WTC11 (cell line): Measurements from ENCODE around the gene CBX2.

Experiments
- ETV6 ChIP-seq: sonication (generic); formaldehyde crosslinking; IDR thresholded peaks from 2 replicates; pipeline ENCODE4 v1.8.1; 2022; ENCODE audit warnings: mild to moderate bottlenecking, missing genetic modification reagents
- IRF2 ChIP-seq: sonication (generic); formaldehyde crosslinking; IDR thresholded peaks from 2 replicates; pipeline ENCODE4 v1.8.0; 2022; ENCODE audit warnings: low read depth, missing genetic modification reagents, borderline replicate concordance
- NFYB ChIP-seq: sonication (generic); formaldehyde crosslinking; conservative IDR thresholded peaks from 2 replicates; pipeline ENCODE4 v1.8.0; 2022; ENCODE audit warnings: low read depth, missing genetic modification reagents
- NR3C1 ChIP-seq: sonication (generic); formaldehyde crosslinking; conservative IDR thresholded peaks from 2 replicates; pipeline ENCODE4 v1.8.1; 2023; ENCODE audit warnings: low read depth, mild to moderate bottlenecking, missing genetic modification reagents
- TCF7 ChIP-seq: sonication (generic); formaldehyde crosslinking; IDR thresholded peaks from 2 replicates; pipeline ENCODE4 v1.8.0; 2022; ENCODE audit warnings: mild to moderate bottlenecking, low read depth, missing genetic modification reagents, moderate library complexity
- ZNF121 ChIP-seq: sonication (generic); formaldehyde crosslinking; IDR thresholded peaks from 2 replicates; pipeline ENCODE4 v1.8.0; 2023; ENCODE audit warnings: missing genetic modification reagents
- TF ChIP-seq, protein P1 (sequence below): fragments of 200-600 bp; IDR thresholded peaks from 2 replicates; pipeline ENCODE4 v1.8.0; 2022; ENCODE audit warnings: antibody characterized with exemption
- TF ChIP-seq, protein P2 (sequence below): fragments of 250-450 bp; sonication (Bioruptor Pico); IDR thresholded peaks from 2 replicates; pipeline ENCODE4 v2.1.2; 2022; ENCODE audit warnings: mild to moderate bottlenecking, moderate library complexity
- TF ChIP-seq, protein P3 (sequence below): sonication (generic); formaldehyde crosslinking; IDR thresholded peaks from 2 replicates; pipeline ENCODE4 v1.8.1; 2022; ENCODE audit warnings: missing genetic modification reagents, borderline replicate concordance
- TF ChIP-seq, protein P4 (sequence below): sonication (generic); formaldehyde crosslinking; IDR thresholded peaks from 2 replicates; pipeline ENCODE4 v1.8.1; 2022; ENCODE audit warnings: low read depth, missing genetic modification reagents, borderline replicate concordance
- TF ChIP-seq, protein P5 (sequence below): sonication (generic); formaldehyde crosslinking; IDR thresholded peaks from 2 replicates; pipeline ENCODE4 v1.8.1; 2022; ENCODE audit warnings: low read depth, mild to moderate bottlenecking, moderate library complexity, missing genetic modification reagents, borderline replicate concordance

DNA sequence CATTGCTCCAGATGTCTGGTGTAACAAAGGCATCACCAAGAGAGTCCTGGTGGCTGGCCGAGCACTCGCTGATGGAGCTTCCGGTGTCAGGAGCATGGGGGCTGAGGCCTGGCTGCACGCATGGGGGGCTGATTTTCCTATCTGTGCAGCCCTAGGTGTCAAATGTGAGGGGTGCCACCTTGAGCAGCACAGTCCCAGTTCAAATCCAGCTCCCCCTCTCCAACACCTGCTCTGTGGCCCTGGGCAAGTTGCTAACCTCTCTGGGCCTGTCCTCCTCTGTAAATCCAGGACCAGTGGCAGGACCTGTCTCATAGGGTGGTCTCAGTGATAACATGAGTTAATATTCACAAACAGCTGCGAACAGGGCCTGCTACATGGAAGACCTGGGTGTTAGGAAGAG is 34.3 kb upstream of the CBX2 start:
- no peak for TF ChIP-seq ZNF121 (CRISPR knock-in tag)
- TF ChIP-seq, protein P1, sequence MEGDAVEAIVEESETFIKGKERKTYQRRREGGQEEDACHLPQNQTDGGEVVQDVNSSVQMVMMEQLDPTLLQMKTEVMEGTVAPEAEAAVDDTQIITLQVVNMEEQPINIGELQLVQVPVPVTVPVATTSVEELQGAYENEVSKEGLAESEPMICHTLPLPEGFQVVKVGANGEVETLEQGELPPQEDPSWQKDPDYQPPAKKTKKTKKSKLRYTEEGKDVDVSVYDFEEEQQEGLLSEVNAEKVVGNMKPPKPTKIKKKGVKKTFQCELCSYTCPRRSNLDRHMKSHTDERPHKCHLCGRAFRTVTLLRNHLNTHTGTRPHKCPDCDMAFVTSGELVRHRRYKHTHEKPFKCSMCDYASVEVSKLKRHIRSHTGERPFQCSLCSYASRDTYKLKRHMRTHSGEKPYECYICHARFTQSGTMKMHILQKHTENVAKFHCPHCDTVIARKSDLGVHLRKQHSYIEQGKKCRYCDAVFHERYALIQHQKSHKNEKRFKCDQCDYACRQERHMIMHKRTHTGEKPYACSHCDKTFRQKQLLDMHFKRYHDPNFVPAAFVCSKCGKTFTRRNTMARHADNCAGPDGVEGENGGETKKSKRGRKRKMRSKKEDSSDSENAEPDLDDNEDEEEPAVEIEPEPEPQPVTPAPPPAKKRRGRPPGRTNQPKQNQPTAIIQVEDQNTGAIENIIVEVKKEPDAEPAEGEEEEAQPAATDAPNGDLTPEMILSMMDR: no peak
- no peak for TF ChIP-seq NR3C1 (CRISPR knock-in tag)
- no peak for TF ChIP-seq NFYB (CRISPR knock-in tag)
- TF ChIP-seq, protein P2, sequence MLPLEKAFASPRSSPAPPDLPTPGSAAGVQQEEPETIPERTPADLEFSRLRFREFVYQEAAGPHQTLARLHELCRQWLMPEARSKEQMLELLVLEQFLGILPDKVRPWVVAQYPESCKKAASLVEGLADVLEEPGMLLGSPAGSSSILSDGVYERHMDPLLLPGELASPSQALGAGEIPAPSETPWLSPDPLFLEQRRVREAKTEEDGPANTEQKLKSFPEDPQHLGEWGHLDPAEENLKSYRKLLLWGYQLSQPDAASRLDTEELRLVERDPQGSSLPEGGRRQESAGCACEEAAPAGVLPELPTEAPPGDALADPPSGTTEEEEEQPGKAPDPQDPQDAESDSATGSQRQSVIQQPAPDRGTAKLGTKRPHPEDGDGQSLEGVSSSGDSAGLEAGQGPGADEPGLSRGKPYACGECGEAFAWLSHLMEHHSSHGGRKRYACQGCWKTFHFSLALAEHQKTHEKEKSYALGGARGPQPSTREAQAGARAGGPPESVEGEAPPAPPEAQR: no peak
- TF ChIP-seq, protein P3, sequence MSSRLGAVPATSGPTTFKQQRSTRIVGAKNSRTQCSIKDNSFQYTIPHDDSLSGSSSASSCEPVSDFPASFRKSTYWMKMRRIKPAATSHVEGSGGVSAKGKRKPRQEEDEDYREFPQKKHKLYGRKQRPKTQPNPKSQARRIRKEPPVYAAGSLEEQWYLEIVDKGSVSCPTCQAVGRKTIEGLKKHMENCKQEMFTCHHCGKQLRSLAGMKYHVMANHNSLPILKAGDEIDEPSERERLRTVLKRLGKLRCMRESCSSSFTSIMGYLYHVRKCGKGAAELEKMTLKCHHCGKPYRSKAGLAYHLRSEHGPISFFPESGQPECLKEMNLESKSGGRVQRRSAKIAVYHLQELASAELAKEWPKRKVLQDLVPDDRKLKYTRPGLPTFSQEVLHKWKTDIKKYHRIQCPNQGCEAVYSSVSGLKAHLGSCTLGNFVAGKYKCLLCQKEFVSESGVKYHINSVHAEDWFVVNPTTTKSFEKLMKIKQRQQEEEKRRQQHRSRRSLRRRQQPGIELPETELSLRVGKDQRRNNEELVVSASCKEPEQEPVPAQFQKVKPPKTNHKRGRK (CRISPR knock-in tag): no peak
- no peak for TF ChIP-seq ETV6 (CRISPR knock-in tag)
- no peak for TF ChIP-seq IRF2 (CRISPR knock-in tag)
- TF ChIP-seq TCF7 (CRISPR knock-in tag): no peak
- TF ChIP-seq, protein P4, sequence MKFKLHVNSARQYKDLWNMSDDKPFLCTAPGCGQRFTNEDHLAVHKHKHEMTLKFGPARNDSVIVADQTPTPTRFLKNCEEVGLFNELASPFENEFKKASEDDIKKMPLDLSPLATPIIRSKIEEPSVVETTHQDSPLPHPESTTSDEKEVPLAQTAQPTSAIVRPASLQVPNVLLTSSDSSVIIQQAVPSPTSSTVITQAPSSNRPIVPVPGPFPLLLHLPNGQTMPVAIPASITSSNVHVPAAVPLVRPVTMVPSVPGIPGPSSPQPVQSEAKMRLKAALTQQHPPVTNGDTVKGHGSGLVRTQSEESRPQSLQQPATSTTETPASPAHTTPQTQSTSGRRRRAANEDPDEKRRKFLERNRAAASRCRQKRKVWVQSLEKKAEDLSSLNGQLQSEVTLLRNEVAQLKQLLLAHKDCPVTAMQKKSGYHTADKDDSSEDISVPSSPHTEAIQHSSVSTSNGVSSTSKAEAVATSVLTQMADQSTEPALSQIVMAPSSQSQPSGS: no peak
- TF ChIP-seq, protein P5, sequence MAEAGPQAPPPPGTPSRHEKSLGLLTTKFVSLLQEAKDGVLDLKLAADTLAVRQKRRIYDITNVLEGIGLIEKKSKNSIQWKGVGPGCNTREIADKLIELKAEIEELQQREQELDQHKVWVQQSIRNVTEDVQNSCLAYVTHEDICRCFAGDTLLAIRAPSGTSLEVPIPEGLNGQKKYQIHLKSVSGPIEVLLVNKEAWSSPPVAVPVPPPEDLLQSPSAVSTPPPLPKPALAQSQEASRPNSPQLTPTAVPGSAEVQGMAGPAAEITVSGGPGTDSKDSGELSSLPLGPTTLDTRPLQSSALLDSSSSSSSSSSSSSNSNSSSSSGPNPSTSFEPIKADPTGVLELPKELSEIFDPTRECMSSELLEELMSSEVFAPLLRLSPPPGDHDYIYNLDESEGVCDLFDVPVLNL (CRISPR knock-in tag): no peak
